ENCODE measurements around the gene KCTD6.

DNA sequence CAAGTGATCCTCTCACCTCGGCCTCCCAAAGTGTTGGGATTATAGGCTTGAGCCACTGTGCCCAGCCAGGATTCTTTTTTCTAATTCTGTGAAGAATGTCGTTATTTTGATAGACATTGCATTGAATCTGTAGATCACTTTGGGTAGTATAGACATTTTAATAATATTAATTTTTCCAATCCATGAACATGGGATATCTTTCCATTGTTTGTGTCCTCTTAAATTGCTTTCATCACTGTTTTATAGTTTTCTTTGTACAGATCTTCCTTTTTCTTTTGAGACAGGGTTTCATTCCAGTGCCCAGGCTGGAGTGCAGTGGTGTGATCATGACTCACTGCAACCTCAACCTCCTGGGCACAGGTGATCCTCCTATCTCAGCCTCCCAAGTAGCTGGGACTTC is 11.6 kb upstream of the KCTD6 start:
- TF ChIP-seq, protein P1, sequence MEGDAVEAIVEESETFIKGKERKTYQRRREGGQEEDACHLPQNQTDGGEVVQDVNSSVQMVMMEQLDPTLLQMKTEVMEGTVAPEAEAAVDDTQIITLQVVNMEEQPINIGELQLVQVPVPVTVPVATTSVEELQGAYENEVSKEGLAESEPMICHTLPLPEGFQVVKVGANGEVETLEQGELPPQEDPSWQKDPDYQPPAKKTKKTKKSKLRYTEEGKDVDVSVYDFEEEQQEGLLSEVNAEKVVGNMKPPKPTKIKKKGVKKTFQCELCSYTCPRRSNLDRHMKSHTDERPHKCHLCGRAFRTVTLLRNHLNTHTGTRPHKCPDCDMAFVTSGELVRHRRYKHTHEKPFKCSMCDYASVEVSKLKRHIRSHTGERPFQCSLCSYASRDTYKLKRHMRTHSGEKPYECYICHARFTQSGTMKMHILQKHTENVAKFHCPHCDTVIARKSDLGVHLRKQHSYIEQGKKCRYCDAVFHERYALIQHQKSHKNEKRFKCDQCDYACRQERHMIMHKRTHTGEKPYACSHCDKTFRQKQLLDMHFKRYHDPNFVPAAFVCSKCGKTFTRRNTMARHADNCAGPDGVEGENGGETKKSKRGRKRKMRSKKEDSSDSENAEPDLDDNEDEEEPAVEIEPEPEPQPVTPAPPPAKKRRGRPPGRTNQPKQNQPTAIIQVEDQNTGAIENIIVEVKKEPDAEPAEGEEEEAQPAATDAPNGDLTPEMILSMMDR (IDR thresholded peaks at IDR 0.05): no peak
- no peak for TF ChIP-seq POLR2A (IDR thresholded peaks at IDR 0.05; ENCODE audit: low read depth)

All from esophagus muscularis mucosa (tissue), 3 donors.